Measurements from ENCODE around the gene TSPAN9.

DNA sequence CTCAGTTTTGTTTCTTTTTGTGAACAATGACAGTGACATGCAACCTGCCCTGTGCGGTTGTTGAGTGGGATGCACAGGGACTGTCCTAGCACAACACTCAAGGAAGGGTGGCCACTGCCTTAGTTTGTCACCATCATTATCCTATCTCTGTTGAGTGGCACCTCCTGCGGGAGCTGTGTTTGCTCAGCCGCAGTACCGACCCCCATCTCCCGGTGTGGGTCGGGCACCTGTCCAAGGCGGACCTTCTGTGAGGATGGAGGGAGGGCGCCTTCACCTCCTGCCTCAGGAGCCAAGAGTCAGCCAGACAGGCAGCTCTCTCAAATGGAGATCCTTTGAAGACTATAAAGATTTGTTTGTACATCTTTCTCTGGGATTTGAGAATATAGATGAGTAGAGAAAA is 142.1 kb downstream of the TSPAN9 start:
- no peak for TF ChIP-seq CTCF (IDR thresholded peaks at IDR 0.05; ENCODE audit: low read length)
- TF ChIP-seq EZH2 (IDR thresholded peaks at IDR 0.05; ENCODE audit: borderline replicate concordance, low read length) = no peak

All from OCI-LY1 (cell line).